HG03045 (cell line): ENCODE data around the gene PIK3R1.

Source experiments
- ATAC-seq: cut with Tn5 transposase; IDR thresholded peaks from one replicate; pipeline ENCODE4 v1.9.1; 2021; ENCODE audit warnings: mild to moderate bottlenecking, moderate library complexity; ENCODE audit not compliant: unreplicated experiment

Gene PIK3R1

GRCh38 chr5:68250661-68251298 is 35.2 kb downstream of the PIK3R1 start:
- ATAC-seq = no peak

GRCh38 chr5:68251386-68251785 is 35.8 kb downstream of the PIK3R1 start:
- ATAC-seq = no peak

GRCh38 chr5:68251804-68252522 is 36.4 kb downstream of the PIK3R1 start:
- ATAC-seq = no peak

- ATAC-seq = peak; percentile 47
Observed at GRCh38 chr5:68252673-68253623, 37.4 kb downstream of the PIK3R1 start.

- no peak for ATAC-seq
Observed at GRCh38 chr5:68253624-68254585, 38.3 kb downstream of the PIK3R1 start.

GRCh38 chr5:68254810-68255209 is 39.3 kb downstream of the PIK3R1 start:
- ATAC-seq = no peak

GRCh38 chr5:68255305-68256120 is 40.0 kb downstream of the PIK3R1 start:
- ATAC-seq = no peak

- no peak for ATAC-seq
Observed at GRCh38 chr5:68257210-68257609, 41.7 kb downstream of the PIK3R1 start.

GRCh38 chr5:68258531-68258930 is 43.0 kb downstream of the PIK3R1 start:
- ATAC-seq = no peak

- ATAC-seq = no peak
Observed at GRCh38 chr5:68259700-68260099, 44.1 kb downstream of the PIK3R1 start.

GRCh38 chr5:68260467-68260866 is 44.9 kb downstream of the PIK3R1 start:
- no peak for ATAC-seq

GRCh38 chr5:68261169-68261568 is 45.6 kb downstream of the PIK3R1 start:
- ATAC-seq = no peak

GRCh38 chr5:68261569-68262065 is 46.1 kb downstream of the PIK3R1 start:
- no peak for ATAC-seq

- no peak for ATAC-seq
Observed at GRCh38 chr5:68264024-68264956, 48.7 kb downstream of the PIK3R1 start.

- ATAC-seq = no peak
Observed at GRCh38 chr5:68265347-68265746, 49.8 kb downstream of the PIK3R1 start.

- ATAC-seq = no peak
Observed at GRCh38 chr5:68265822-68266395, 50.4 kb downstream of the PIK3R1 start.

GRCh38 chr5:68266457-68266856 is 50.9 kb downstream of the PIK3R1 start:
- ATAC-seq = no peak

- no peak for ATAC-seq
Observed at GRCh38 chr5:68267066-68267465, 51.5 kb downstream of the PIK3R1 start.
